SK-N-DZ (cell line): Measurements from ENCODE around the gene ATXN1.
A peak's percentile ranks its signal among the peaks of the same experiment; 100 is the strongest.

Experiments
- DNase-seq: peaks from one replicate; pipeline ENCODE4 v3.0.0-alpha.2; 2015; ENCODE audit warnings: low spot score

Gene ATXN1

GRCh38 chr6:16318538-16318937 lies 442.7 kb downstream of the ATXN1 start:
- no peak for DNase-seq

- DNase-seq, result peak; percentile 45
Observed at GRCh38 chr6:16316741-16317251, 444.5 kb downstream of the ATXN1 start.

- DNase-seq, result no peak
Observed at GRCh38 chr6:16314296-16314695, 447.0 kb downstream of the ATXN1 start.

- no peak for DNase-seq
Observed at GRCh38 chr6:16313732-16314131, 447.5 kb downstream of the ATXN1 start.

GRCh38 chr6:16311763-16312162 lies 449.5 kb downstream of the ATXN1 start:
- no peak for DNase-seq

- no peak for DNase-seq
Observed at GRCh38 chr6:16306334-16306733, 454.9 kb downstream of the ATXN1 start.

GRCh38 chr6:16305788-16306187 lies 455.5 kb downstream of the ATXN1 start:
- DNase-seq, result no peak

GRCh38 chr6:16305246-16305725 lies 456.0 kb downstream of the ATXN1 start:
- DNase-seq, result no peak

GRCh38 chr6:16302721-16303552 lies 458.3 kb downstream of the ATXN1 start:
- no peak for DNase-seq

GRCh38 chr6:16301511-16301910 lies 459.7 kb downstream of the ATXN1 start:
- no peak for DNase-seq

- no peak for DNase-seq
Observed at GRCh38 chr6:16299861-16300260, 461.4 kb downstream of the ATXN1 start.

- DNase-seq, result no peak
Observed at GRCh38 chr6:16296061-16296670, 465.1 kb downstream of the ATXN1 start.

GRCh38 chr6:16295471-16295870 lies 465.8 kb downstream of the ATXN1 start:
- no peak for DNase-seq

GRCh38 chr6:16295060-16295459 lies 466.2 kb downstream of the ATXN1 start:
- DNase-seq, result no peak

GRCh38 chr6:16294371-16294770 lies 466.9 kb downstream of the ATXN1 start:
- DNase-seq, result no peak

GRCh38 chr6:16292942-16293341 lies 468.3 kb downstream of the ATXN1 start:
- no peak for DNase-seq

GRCh38 chr6:16292432-16292831 lies 468.8 kb downstream of the ATXN1 start:
- DNase-seq, result no peak

- DNase-seq, result no peak
Observed at GRCh38 chr6:16291739-16292138, 469.5 kb downstream of the ATXN1 start.

- DNase-seq, result no peak
Observed at GRCh38 chr6:16288163-16288562, 473.1 kb downstream of the ATXN1 start.

- DNase-seq, result peak; percentile 73
Observed at GRCh38 chr6:16286151-16286522, 475.1 kb downstream of the ATXN1 start.

GRCh38 chr6:16285467-16286150 lies 475.7 kb downstream of the ATXN1 start:
- DNase-seq, result peak; percentile 33

- no peak for DNase-seq
Observed at GRCh38 chr6:16284472-16284871, 476.8 kb downstream of the ATXN1 start.
